H1 (cell line): Measurements from ENCODE around the gene EPHA8. TPM values are rescaled to one million over a fixed set of nuclear protein-coding genes. Genes with fewer than 3 reads are reported as not detected.

Source experiments
- CTCF ChIA-PET: fragments of 300-600 bp; sonication (Branson Sonifier 250); formaldehyde crosslinking; loops from one replicate; lab custom pipeline; 2021; ENCODE audit not compliant: partially characterized antibody; lab: Charles Lee
- POLR2A ChIA-PET: fragments of 300-600 bp; sonication (Branson Sonifier 250); formaldehyde crosslinking; loops from one replicate; lab custom pipeline; 2021; ENCODE audit warnings: inconsistent platforms; ENCODE audit not compliant: partially characterized antibody; lab: Charles Lee
- DNase-seq, 2 experiments: peaks; one replicate each; pipeline versions ENCODE4 v3.0.0 to v3.0.0-alpha.2; 2010 to 2022; ENCODE audit warnings: low spot score in 2 of 2, low read depth in 1 of 2, mixed read lengths in 1 of 2
- FAIRE-seq: peaks from 2 replicates; lab custom pipeline; 2011; peaks lifted over from hg19 to GRCh38; lab: Jason Lieb, UNC
- H2AFZ ChIP-seq: 2 replicates; pipeline ENCODE4 v1.8.1; 2012; ENCODE audit warnings: low read length, inconsistent platforms
- H2AK5ac ChIP-seq: 2 replicates; pipeline ENCODE4 v1.6.1; 2013; ENCODE audit warnings: low read depth, low read length
- H2BK120ac ChIP-seq: replicated peaks from 2 replicates; pipeline ENCODE3; 2013; ENCODE audit warnings: low read depth, low read length, inconsistent platforms
- H2BK12ac ChIP-seq: 2 replicates; pipeline ENCODE4 v1.6.1; 2013; ENCODE audit warnings: low read depth, low read length
- H2BK15ac ChIP-seq: 2 replicates; pipeline ENCODE4 v1.6.1; 2013; ENCODE audit warnings: low read length
- H2BK20ac ChIP-seq: 2 replicates; pipeline ENCODE4 v1.6.1; 2013; ENCODE audit warnings: low read length
- H2BK5ac ChIP-seq: 2 replicates; pipeline ENCODE4 v1.6.1; 2013; ENCODE audit warnings: low read depth, low read length
- H3K14ac ChIP-seq: 2 replicates; pipeline ENCODE4 v1.6.1; 2013; ENCODE audit warnings: inconsistent platforms; ENCODE audit not compliant: insufficient read length
- H3K18ac ChIP-seq: 2 replicates; pipeline ENCODE4 v1.6.1; 2013; ENCODE audit warnings: low read length; ENCODE audit errors: extremely low read depth
- H3K23ac ChIP-seq: 2 replicates; pipeline ENCODE4 v1.6.1; 2013; ENCODE audit warnings: inconsistent platforms; ENCODE audit not compliant: insufficient read length
- H3K23me2 ChIP-seq: 2 replicates; pipeline ENCODE4 v1.6.1; 2013; ENCODE audit warnings: low read depth, low read length
- H3K27ac ChIP-seq: 2 replicates; pipeline ENCODE4 v1.6.1; 2011; ENCODE audit warnings: low read depth, low read length, inconsistent platforms
- H3K27me3 ChIP-seq, 4 experiments: replicated peaks in 1 of 4; 1 replicate in 1 of 4; 2 replicates in 3 of 4; pipeline versions ENCODE4 v1.6.1 to v1.8.1; 2011 to 2013; ENCODE audit warnings: low read length in 3 of 4, mild to moderate bottlenecking in 3 of 4, inconsistent platforms in 2 of 4, mixed read lengths in 2 of 4, moderate library complexity in 1 of 4; ENCODE audit not compliant: control insufficient read depth in 3 of 4, insufficient read depth in 3 of 4; ENCODE audit errors: extremely low read depth in 1 of 4
- H3K36me3 ChIP-seq, 4 experiments: 2 replicates each; pipeline versions ENCODE4 v1.6.1 to v1.8.1; 2011 to 2013; ENCODE audit warnings: mild to moderate bottlenecking in 4 of 4, low read length in 3 of 4, moderate library complexity in 2 of 4, control low read depth in 1 of 4, inconsistent platforms in 1 of 4; ENCODE audit not compliant: insufficient read depth in 4 of 4, control insufficient read depth in 2 of 4
- H3K4ac ChIP-seq: replicated peaks from 2 replicates; pipeline ENCODE3; 2013; ENCODE audit warnings: low read length, low read depth, mixed read lengths, inconsistent platforms; ENCODE audit not compliant: insufficient read length
- H3K4me1 ChIP-seq, 4 experiments: replicated peaks in 1 of 4; 1 replicate in 1 of 4; 2 replicates in 3 of 4; pipeline versions ENCODE4 v1.6.1 to v1.8.1; 2011 to 2013; ENCODE audit warnings: low read length in 3 of 4, inconsistent platforms in 2 of 4, mixed read lengths in 1 of 4; ENCODE audit not compliant: insufficient read depth in 4 of 4, control insufficient read depth in 3 of 4
- H3K4me2 ChIP-seq, 2 experiments: 2 replicates each; pipeline versions ENCODE4 v1.6.1 to v1.8.1; 2011 to 2013; ENCODE audit warnings: low read depth in 2 of 2, low read length in 2 of 2, control low read depth in 1 of 2, inconsistent platforms in 1 of 2, mild to moderate bottlenecking in 1 of 2; ENCODE audit not compliant: insufficient read depth in 1 of 2
- H3K4me3 ChIP-seq, 4 experiments: fragments of 200-600, 300-600 bp in 1 of 4; sonication (generic), shearing (Covaris generic), sonication (Bioruptor Twin) in 1 of 4; 2 replicates each; pipeline versions ENCODE4 v1.5.1 to v1.8.1; 2011 to 2016; ENCODE audit warnings: low read length in 4 of 4, low read depth in 3 of 4, control low read depth in 2 of 4, inconsistent platforms in 2 of 4, mild to moderate bottlenecking in 2 of 4, mixed read lengths in 1 of 4, moderate library complexity in 1 of 4; ENCODE audit not compliant: insufficient read depth in 2 of 4; ENCODE audit errors: extremely low read depth in 1 of 4
- H3K56ac ChIP-seq: replicated peaks from 2 replicates; pipeline ENCODE3; 2013; ENCODE audit warnings: low read depth, mild to moderate bottlenecking, mixed read lengths, low read length, inconsistent platforms; ENCODE audit not compliant: insufficient read length
- H3K79me1 ChIP-seq: 2 replicates; pipeline ENCODE4 v1.6.1; 2013; ENCODE audit warnings: low read depth, low read length, control low read depth
- H3K79me2 ChIP-seq, 2 experiments: 2 replicates each; pipeline versions ENCODE4 v1.6.1 to v1.8.1; 2012 to 2013; ENCODE audit warnings: low read length in 2 of 2, mild to moderate bottlenecking in 2 of 2, inconsistent platforms in 1 of 2; ENCODE audit not compliant: insufficient read depth in 2 of 2, control insufficient read depth in 1 of 2
- H3K9ac ChIP-seq, 4 experiments: replicated peaks in 1 of 4; 1 replicate in 1 of 4; 2 replicates in 3 of 4; pipeline versions ENCODE4 v1.6.1 to v1.8.1; 2011 to 2013; ENCODE audit warnings: low read depth in 3 of 4, low read length in 3 of 4, control low read depth in 2 of 4, mild to moderate bottlenecking in 2 of 4, moderate library complexity in 2 of 4, inconsistent platforms in 1 of 4; ENCODE audit errors: extremely low read depth in 1 of 4
- H3K9me3 ChIP-seq, 2 experiments: 2 replicates each; pipeline versions ENCODE4 v1.6.1 to v1.8.1; 2012 to 2013; ENCODE audit warnings: mild to moderate bottlenecking in 2 of 2, moderate library complexity in 2 of 2, control low read depth in 1 of 2, inconsistent platforms in 1 of 2, low read depth in 1 of 2, low read length in 1 of 2, mixed read lengths in 1 of 2; ENCODE audit not compliant: insufficient read depth in 2 of 2
- H4K20me1 ChIP-seq, 2 experiments: replicated peaks in 1 of 2; 2 replicates each; pipeline versions ENCODE3 to v1.8.1; 2011 to 2013; ENCODE audit warnings: inconsistent platforms in 2 of 2, low read length in 2 of 2, mild to moderate bottlenecking in 1 of 2; ENCODE audit not compliant: insufficient read depth in 2 of 2, control insufficient read depth in 1 of 2
- H4K5ac ChIP-seq: 2 replicates; pipeline ENCODE4 v1.6.1; 2013; ENCODE audit warnings: low read length, low read depth, mixed read lengths, inconsistent platforms; ENCODE audit not compliant: insufficient read length
- H4K8ac ChIP-seq: 2 replicates; pipeline ENCODE4 v1.8.0; 2013; ENCODE audit warnings: mild to moderate bottlenecking, moderate library complexity, low read length, inconsistent platforms; ENCODE audit not compliant: insufficient read depth; ENCODE audit errors: extremely low read depth
- H4K91ac ChIP-seq: replicated peaks from 2 replicates; pipeline ENCODE3; 2013; ENCODE audit warnings: low read length, mixed read lengths, inconsistent platforms; ENCODE audit not compliant: insufficient read length
- BCL11A ChIP-seq, 2 experiments: IDR thresholded peaks; one replicate each; pipeline ENCODE4 v1.6.1; 2011; ENCODE audit warnings: low read depth in 2 of 2, low read length in 2 of 2, mild to moderate bottlenecking in 2 of 2
- CREB1 ChIP-seq: IDR thresholded peaks from 2 replicates; pipeline ENCODE4 v1.6.1; 2012; ENCODE audit warnings: inconsistent platforms
- EP300 ChIP-seq, 2 experiments: IDR thresholded peaks; 1 replicate in 1 of 2; 2 replicates in 1 of 2; pipeline ENCODE4 v1.6.1; 2011 to 2012; ENCODE audit warnings: low read depth in 2 of 2, low read length in 2 of 2, mild to moderate bottlenecking in 2 of 2, borderline replicate concordance in 1 of 2, inconsistent platforms in 1 of 2, moderate library complexity in 1 of 2
- KDM4A ChIP-seq: IDR thresholded peaks from one replicate; pipeline ENCODE4 v1.7.1; 2012; ENCODE audit warnings: low read depth, mild to moderate bottlenecking, moderate library complexity, low read length, inconsistent platforms; ENCODE audit not compliant: severe bottlenecking
- PHF8 ChIP-seq: fragments of 200-600 bp; sonication (generic); conservative IDR thresholded peaks from 2 replicates; pipeline ENCODE4 v1.7.1; 2012; ENCODE audit warnings: low read depth, mild to moderate bottlenecking, inconsistent platforms, low read length, moderate library complexity
- POLR2A ChIP-seq, 2 experiments: IDR thresholded peaks; 1 replicate in 1 of 2; 2 replicates in 1 of 2; pipeline ENCODE4 v1.6.1; 2011; ENCODE audit warnings: low read depth in 2 of 2, low read length in 2 of 2, mild to moderate bottlenecking in 2 of 2; ENCODE audit errors: control extremely low read depth in 1 of 2
- POLR2AphosphoS5 ChIP-seq: IDR thresholded peaks from 2 replicates; pipeline ENCODE4 v1.6.1; 2011; ENCODE audit warnings: low read depth, low read length
- RFX5 ChIP-seq: IDR thresholded peaks from 2 replicates; pipeline ENCODE4 v1.6.1; 2011; ENCODE audit warnings: low read depth, low read length, improper control_type of control experiment, borderline replicate concordance
- SIN3A ChIP-seq, 2 experiments: IDR thresholded peaks in 1 of 2; conservative IDR thresholded peaks in 1 of 2; 2 replicates each; pipeline ENCODE4 v1.6.1; 2011 to 2012; ENCODE audit warnings: low read length in 2 of 2, improper control_type of control experiment in 1 of 2, low read depth in 1 of 2, mild to moderate bottlenecking in 1 of 2
- SIX5 ChIP-seq: IDR thresholded peaks from 2 replicates; pipeline ENCODE4 v1.6.1; 2011; ENCODE audit warnings: mild to moderate bottlenecking, low read depth, low read length
- SP4 ChIP-seq: IDR thresholded peaks from 2 replicates; pipeline ENCODE4 v1.6.1; 2012; ENCODE audit warnings: low read length, inconsistent platforms
- SRF ChIP-seq: IDR thresholded peaks from 2 replicates; pipeline ENCODE4 v1.6.1; 2011; ENCODE audit warnings: mild to moderate bottlenecking, low read depth, low read length, moderate library complexity
- TAF7 ChIP-seq: optimal IDR thresholded peaks from 2 replicates; pipeline ENCODE3; 2011; ENCODE audit warnings: low read depth, mild to moderate bottlenecking, inconsistent platforms, low read length, moderate library complexity, borderline replicate concordance
- TBP ChIP-seq: IDR thresholded peaks from 2 replicates; pipeline ENCODE4 v1.6.1; 2011; ENCODE audit warnings: low read depth, low read length, improper control_type of control experiment
- TCF12 ChIP-seq: IDR thresholded peaks from 2 replicates; pipeline ENCODE4 v1.6.1; 2011; ENCODE audit warnings: low read depth, mild to moderate bottlenecking, low read length
- TEAD4 ChIP-seq: IDR thresholded peaks from 2 replicates; pipeline ENCODE4 v1.6.1; 2012; ENCODE audit warnings: low read depth, low read length, inconsistent platforms, mixed read lengths
- WGBS, 2 experiments: shearing (Covaris generic) in 1 of 2; methylation state at CpG; one replicate each; pipeline versions ENCODE4 v1.1.6 to v1.1.7; 2013 to 2015; ENCODE audit warnings: low lambda C conversion rate in 2 of 2, mixed read lengths in 2 of 2, inconsistent platforms in 1 of 2, low coverage in 1 of 2, missing lambda C conversion rate in 1 of 2; ENCODE audit not compliant: insufficient replicate concordance in 2 of 2, insufficient coverage in 1 of 2, insufficient read length in 1 of 2; ENCODE audit errors: extremely low coverage in 1 of 2, missing lambda C conversion rate in 1 of 2; 5-methylcytosine and 5-hydroxymethylcytosine counted together
- polyA plus RNA-seq, 7 experiments: library from polyadenylated mRNA; depleted of rRNA in 3 of 7; stranded (reverse) in 5 of 7; unstranded in 2 of 7; fragments of >200 nt in 5 of 7; fragments of 200-250 nt in 2 of 7; gene quantifications; 1 replicate in 5 of 7; 2 replicates in 1 of 7; 4 replicates in 1 of 7; pipeline versions ENCODE4 v1.2.1 to v1.2.3, GENCODE V29; 2011 to 2013; ENCODE audit warnings: missing spikeins in 2 of 7, mixed read lengths in 2 of 7
- total RNA-seq: library from RNA; stranded (reverse); fragmentation: NEBNext Ultra II Directional; extraction: Animal tissue kit (Norgen Biotek cat#: 25700); gene quantifications from 2 replicates; pipeline ENCODE4 v1.2.1, GENCODE V29; 2021

Gene EPHA8
- total and polyA plus RNA-seq, 2 of the 8 experiments (the other 6 are each of a cell fraction or from before 2014, with no cell fraction given) = 4.0 to 8.4 TPM

GRCh38 chr1:22550021-22550420, 13.3 kb upstream of the EPHA8 start:
- Histone ChIP-seq H3K9me3 (no peaks in the 10 kb centered on the region), H2BK5ac (no peak overlapping the region), H3K4me1 (peaks cover 0 to 18% (median 7%) of the 10 kb centered on the region in 4 experiments; a peak in 6 of 7 replicates), H3K79me2 (no peaks in the 10 kb centered on the region), H3K14ac (no peak overlapping the region), H3K4me3 (no peak overlapping the region), H2BK15ac (no peak overlapping the region), H3K27me3 (peaks cover 0 to 4% (median 2%) of the 10 kb centered on the region in 4 experiments; a peak in 3 of 7 replicates), H4K8ac (no peak overlapping the region), H2BK20ac (no peak overlapping the region), H3K9ac (no peak overlapping the region), H3K4me2 (no peak overlapping the region), H2AK5ac (no peak overlapping the region), H4K5ac (no peak overlapping the region), H3K79me1 (no peaks in the 10 kb centered on the region), H2BK120ac (no peak overlapping the region), H3K23me2 (peaks cover 4% of the 10 kb centered on the region; the same call in 1 of the 2 replicates), H4K91ac (no peak overlapping the region), H3K56ac (no peak overlapping the region), H2BK12ac (no peak overlapping the region), H2AFZ (no peak overlapping the region), H3K4ac (no peak overlapping the region), H4K20me1 (no peaks in the 10 kb centered on the region), H3K23ac (no peak overlapping the region), H3K27ac (no peak overlapping the region), H3K18ac (no peak overlapping the region), H3K36me3 (no peaks in the 10 kb centered on the region)
- ChIA-PET POLR2A (no interaction called here), CTCF (no interaction called here)
- WGBS, 2 experiments = 92% methylated on average over 11 of the region's 11 CpGs; no CpG with 5 or more reads in 1 of the 2 experiments
- no peak for DNase-seq
- no peak for FAIRE-seq
- TF ChIP-seq RFX5 (no peak), TBP (no peak), SIN3A (conservative IDR thresholded peaks at IDR 0.05 in 1 of 2, IDR thresholded peaks at IDR 0.05 in 1 of 2; ENCODE audit: low read depth in 1 of 2, low read length in 2 of 2) (no peak), BCL11A (IDR thresholded peaks at IDR 0.05; ENCODE audit: low read depth in 2 of 2, low read length in 2 of 2) (no peak), TCF12 (no peak), POLR2A (IDR thresholded peaks at IDR 0.05; ENCODE audit: control extremely low read depth in 1 of 2, low read depth in 2 of 2, low read length in 2 of 2) (no peak), TAF7 (no peak), TEAD4 (no peak), KDM4A (no peak), PHF8 (no peak), SRF (no peak), POLR2AphosphoS5 (no peak), EP300 (IDR thresholded peaks at IDR 0.05; ENCODE audit: borderline replicate concordance in 1 of 2, low read depth in 2 of 2, low read length in 2 of 2) (no peak), SIX5 (no peak), SP4 (no peak), CREB1 (no peak)
